GM19351 (cell line): ENCODE data around the gene TBL3.
A peak's percentile ranks its signal among the peaks of the same experiment; 100 is the strongest.
"Not testable (repeated sequence)": the region's sequence is repeated elsewhere in the genome, so short reads cannot be mapped to it uniquely, and the experiment has no call there.

ENCODE experiments used
- ATAC-seq: cut with Tn5 transposase; IDR thresholded peaks from one replicate; pipeline ENCODE4 v1.9.1; 2021; ENCODE audit warnings: mild to moderate bottlenecking, moderate library complexity; ENCODE audit not compliant: unreplicated experiment

The TBL3 gene

GRCh38 chr16:1942810-1943726 is 28.8 kb upstream of the TBL3 start, which contains the start of gene MSRB1:
Gene MSRB1 (minus strand): TSS chr16:1943199. CDS start chr16:1943156, 43 bp downstream.
- peak; percentile 86 for ATAC-seq

GRCh38 chr16:1944612-1945199 is 27.1 kb upstream of the TBL3 start:
- ATAC-seq: no peak

GRCh38 chr16:1945559-1946391 is 26.1 kb upstream of the TBL3 start:
- no peak for ATAC-seq

DNA sequence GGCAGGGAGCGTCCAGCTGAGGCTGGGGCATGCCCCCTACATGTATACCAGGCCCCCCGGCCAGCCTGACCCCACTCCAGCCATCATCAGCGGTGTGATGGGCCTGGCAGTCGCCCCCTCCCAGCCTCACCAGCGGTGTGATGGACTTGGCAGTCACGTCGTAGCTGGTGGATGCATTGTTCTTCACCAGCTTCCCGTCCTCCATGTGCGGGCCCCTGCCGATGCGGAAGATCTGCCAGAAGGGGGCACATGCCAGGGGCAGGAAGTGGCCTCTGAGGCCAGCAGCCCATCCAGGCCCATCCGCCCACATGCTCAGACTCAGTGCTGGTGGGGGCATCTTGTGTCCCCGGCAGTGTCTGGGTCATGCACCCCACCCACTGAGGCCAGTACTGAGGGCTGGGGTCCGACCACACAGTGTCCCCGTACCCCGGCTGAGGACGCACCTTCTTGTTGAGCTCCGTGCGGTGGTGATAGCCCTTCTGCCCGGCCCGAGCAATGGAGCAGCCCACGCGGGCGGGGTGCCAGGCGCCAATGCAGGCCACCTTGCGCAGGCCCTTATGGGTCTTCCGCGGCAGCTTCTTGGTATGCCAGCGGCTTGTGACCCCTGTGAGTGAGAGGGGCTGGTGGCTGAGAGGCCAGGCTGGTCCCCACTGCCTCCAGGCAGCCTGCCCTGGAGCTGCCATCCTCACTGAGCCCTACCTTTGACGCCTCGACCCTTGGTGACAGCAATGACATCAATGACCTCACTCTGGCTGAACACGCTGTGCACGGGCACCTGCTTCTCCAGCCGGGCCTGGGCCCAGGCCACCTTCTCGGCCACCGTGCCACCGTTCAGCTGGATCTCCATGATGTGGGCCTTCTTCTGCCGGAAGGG is 25.1 kb upstream of the TBL3 start:
- ATAC-seq: no peak

DNA sequence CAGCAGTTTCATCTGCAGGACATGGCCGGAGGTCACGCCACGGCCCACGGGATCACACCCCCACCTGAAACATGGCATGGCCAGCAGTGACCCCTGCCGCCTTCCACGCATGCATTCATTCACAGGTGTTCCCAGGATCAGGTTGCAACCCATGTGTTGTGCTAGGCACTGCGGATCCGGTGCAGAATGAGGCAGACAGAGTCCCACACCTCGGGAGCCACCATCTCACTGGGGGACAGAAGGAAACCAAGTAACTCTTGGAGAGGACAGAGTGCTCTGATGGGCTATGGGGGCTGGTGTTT is 24.5 kb upstream of the TBL3 start:
- ATAC-seq: no peak

DNA sequence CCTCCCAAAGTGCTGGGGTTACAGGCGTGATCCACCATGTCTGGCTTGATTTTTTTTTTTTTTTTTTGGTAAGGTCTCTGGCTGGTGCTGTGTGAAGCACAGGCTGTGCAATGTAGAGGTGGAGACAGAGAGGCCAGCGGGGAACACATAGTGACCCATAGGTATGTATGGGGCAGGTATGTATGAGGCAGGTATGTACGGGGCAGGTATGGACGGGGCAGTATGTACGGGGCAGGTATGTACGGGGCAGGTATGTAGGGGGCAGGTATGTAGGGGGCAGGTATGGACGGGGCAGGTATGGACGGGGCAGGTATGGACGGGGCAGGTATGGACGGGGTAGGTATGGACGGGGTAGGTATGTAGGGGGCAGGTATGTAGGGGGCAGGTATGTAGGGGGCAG is 22.3 kb upstream of the TBL3 start:
- no peak for ATAC-seq

DNA sequence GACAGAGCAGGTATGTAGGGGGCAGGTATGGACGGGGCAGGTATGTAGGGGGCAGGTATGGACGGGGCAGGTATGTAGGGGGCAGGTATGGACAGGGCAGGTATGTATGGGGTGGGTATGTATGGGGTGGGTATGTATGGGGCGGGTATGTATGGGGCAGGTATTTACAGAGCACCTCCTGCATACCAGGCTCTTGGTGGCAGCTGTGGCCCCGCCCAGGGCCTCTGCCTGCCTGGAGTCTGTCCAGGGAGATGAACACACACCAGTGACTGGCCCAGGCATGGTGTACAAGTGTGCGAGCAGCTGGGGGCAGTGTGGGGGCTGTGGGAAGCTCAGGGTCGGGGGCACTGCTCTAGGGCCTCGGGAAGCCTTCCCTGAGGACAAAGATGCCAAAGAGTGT is 21.8 kb upstream of the TBL3 start:
- ATAC-seq: no peak

DNA sequence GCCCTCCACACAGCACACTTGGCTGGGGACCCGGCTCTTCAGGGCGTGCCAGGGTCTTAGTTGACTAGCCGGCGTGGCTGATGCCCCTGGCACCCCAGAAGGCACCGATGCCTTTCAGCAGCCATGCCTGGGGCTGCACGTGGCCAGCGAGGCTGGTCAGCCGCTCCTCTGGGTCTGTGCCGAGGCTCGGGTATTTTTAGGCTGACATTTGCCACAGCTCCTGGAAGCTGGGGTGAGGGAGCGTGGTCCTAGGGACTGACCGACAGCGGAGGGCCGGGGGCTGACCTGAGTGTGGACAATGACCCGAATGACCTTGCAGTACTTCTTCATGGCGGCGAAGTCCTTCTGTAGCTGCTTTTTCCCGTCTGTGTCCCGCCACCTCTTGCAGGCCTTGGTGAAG is 21.3 kb upstream of the TBL3 start:
- no peak for ATAC-seq

- no peak for ATAC-seq
Measured at GRCh38 chr16:1953734-1954133, 18.1 kb upstream of the TBL3 start.

- not testable (repeated sequence) for ATAC-seq
Measured at GRCh38 chr16:1957434-1958142, 14.3 kb upstream of the TBL3 start.

GRCh38 chr16:1958143-1958491 is 13.7 kb upstream of the TBL3 start:
- not testable (repeated sequence) for ATAC-seq

- ATAC-seq: peak; percentile 3
Measured at GRCh38 chr16:1958715-1959268, 13.1 kb upstream of the TBL3 start.

DNA sequence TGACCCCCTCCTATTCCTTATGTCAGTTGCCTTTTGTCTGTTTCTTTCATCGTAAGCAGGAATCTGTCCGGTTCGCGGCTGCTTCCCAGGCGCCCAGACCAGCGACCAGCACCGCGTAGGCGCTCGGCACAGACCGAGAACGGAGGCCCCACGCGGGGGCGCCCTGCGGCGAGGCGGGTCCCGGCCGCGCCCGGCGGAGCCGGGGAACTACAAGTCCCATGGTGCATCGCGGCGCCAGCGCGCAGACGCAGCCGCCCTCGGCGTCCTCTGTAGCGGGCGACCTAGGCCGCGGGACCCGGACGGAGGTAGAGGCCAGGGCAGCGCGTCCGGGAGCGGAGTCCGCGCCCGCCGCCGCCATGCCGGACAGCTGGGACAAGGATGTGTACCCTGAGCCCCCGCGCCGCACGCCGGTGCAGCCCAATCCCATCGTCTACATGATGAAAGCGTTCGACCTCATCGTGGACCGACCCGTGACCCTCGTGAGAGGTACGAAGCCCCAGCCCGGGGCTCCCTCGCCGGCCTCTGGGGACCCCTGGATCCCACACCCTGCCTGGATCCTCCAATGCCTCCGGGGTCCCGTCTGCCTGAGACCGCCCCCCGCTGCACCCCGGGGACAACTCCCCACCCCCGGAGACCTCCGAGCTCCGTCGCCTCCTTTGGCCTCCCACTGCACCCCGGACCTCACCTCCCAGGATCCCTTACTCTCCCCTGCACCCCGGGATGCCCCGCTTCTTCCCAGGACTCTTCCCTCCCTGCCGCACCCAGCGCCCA is 12.4 kb upstream of the TBL3 start, which contains the start of gene NDUFB10:
TSS of gene NDUFB10 (plus strand) at position 270 of the 771 bp plus-strand sequence. CDS start at position 357, 87 bp downstream.
- ATAC-seq: peak; percentile 74

DNA sequence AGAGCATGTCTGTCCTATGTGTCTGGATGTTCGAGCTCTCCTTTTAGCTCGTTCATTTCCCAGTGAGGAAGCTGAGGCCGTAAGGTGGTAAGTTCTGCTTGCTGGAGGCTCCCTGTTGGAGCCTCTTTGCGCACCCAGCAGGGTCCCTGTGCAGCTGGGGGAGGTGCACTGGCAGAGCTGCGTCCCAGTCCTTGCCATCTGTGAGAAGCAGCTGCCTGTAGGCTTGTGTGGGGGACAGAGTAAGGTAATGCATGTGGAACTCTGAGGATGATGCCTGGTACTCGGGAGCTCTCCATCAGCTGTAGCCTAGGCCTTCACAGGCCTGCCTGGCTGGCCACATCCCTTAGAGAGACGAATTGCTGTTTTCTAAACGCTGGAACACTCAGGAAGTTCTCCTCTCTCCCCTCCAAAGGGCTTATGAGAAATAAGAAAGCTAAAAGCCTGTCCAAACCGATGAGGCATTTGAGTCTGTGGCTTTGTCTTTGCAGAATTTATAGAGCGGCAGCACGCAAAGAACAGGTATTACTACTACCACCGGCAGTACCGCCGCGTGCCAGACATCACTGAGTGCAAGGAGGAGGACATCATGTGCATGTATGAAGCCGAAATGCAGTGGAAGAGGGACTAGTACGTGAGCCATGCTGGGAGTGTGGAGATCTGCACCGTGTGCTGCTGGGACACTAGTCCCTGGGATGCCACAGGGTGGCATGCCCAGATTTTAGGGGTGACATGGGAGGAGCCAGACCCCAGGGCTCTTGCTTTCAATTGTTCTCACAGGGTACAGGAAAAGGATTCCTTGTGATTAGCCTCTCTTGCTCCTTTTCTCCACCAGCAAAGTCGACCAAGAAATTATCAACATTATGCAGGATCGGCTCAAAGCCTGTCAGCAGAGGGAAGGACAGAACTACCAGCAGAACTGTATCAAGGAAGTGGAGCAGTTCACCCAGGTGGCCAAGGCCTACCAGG is 10.9 kb upstream of the TBL3 start:
- no peak for ATAC-seq

DNA sequence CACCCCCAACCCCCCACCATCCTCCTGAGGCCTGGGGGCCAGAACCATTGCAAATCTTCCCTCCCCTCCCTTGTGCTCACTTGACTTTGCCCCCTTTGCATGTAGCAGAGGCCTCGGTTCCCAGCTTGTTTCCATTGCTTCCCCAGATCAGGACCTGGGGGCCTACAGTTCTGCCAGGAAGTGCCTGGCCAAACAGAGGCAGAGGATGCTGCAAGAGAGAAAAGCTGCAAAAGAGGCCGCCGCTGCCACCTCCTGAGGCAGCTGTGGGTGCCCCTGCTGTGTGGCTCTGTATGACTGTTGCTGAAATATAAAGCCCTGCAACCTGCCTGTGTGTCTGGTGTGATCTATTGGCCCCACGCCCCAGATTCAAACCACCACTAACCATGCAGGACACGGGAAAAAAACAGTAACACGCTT is 10.2 kb upstream of the TBL3 start:
- no peak for ATAC-seq

DNA sequence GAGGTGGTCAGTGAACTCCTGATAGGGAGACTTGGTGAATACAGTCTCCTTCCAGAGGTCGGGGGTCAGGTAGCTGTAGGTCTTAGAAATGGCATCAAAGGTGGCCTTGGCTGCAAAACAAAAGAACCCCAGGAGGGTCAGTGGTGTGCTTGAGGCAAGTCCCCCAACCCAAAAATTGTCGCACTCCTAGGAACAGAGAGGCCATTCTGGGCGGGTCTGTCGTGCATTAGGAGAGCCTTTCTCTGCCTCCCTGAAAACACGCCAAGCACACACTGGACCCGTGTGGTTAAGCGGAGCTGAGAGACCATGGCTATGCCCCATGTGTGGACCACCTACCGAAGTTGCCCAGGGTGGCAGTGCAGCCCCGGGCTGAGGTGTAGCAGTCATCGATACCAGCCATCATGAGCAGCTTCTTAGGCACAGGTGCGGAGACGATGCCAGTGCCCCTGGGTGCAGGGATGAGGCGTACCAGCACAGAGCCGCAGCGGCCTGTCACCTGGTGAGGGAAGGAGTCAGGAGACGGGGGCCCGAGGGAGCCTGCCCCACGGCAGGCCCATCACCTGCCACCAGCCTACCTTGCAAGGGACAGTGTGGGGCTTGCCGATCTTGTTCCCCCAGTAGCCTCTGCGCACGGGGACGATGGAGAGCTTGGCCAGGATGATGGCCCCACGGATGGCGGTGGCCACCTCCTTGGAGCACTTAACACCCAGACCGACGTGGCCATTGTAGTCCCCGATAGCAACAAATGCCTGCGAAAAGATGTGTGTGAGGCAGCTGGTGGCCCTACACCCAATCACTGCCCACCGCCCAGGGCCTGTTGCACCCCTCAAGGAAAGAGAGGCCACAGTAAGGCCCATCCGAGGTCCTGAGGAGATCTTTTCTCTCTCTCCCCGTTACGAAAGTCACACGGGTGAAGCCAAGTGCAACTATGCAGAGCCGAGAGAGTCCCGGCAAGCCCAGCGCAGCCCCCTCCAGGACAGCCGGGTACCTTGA is 9.4 kb upstream of the TBL3 start:
- ATAC-seq: not testable (repeated sequence)
